GM23338 (cell line): ENCODE measurements around the gene AADAT. TPM values are rescaled to one million over a fixed set of nuclear protein-coding genes. Genes with fewer than 3 reads are reported as not detected.
"Not testable (repeated sequence)": the region's sequence is repeated elsewhere in the genome, so short reads cannot be mapped to it uniquely, and the experiment has no call there.

Experiments used
- ATAC-seq: fragments of 200-7000 bp; cut with Tn5 transposase; 3 replicates; pipeline ENCODE4 v1.9.1; 2020
- DNase-seq: peaks from one replicate; pipeline ENCODE4 v3.0.0-alpha.2; 2015; ENCODE audit warnings: low spot score
- H2AFZ ChIP-seq: fragments of 200-600 bp; sonication (generic); 2 replicates; pipeline ENCODE4 v1.8.0; 2016; ENCODE audit warnings: antibody characterized with exemption, mild to moderate bottlenecking, moderate library complexity
- H3F3A ChIP-seq: fragments of 200-600 bp; sonication (generic); replicated peaks from 2 replicates; pipeline ENCODE4 v1.8.0; 2017; ENCODE audit warnings: antibody characterized with exemption, mixed run types, low read depth
- H3K27ac ChIP-seq: fragments of 200-600 bp; sonication (generic); 2 replicates; pipeline ENCODE4 v1.6.1; 2016; ENCODE audit warnings: low read depth
- H3K27me3 ChIP-seq: fragments of 200-600 bp; sonication (generic); 2 replicates; pipeline ENCODE4 v1.8.0; 2016; ENCODE audit warnings: mild to moderate bottlenecking, mixed run types, moderate library complexity; ENCODE audit not compliant: insufficient read depth
- H3K36me3 ChIP-seq: fragments of 200-600 bp; sonication (generic); 2 replicates; pipeline ENCODE4 v1.8.0; 2016; ENCODE audit warnings: mild to moderate bottlenecking; ENCODE audit not compliant: insufficient read depth
- H3K4me1 ChIP-seq: fragments of 200-600 bp; sonication (generic); 2 replicates; pipeline ENCODE4 v1.8.0; 2016; ENCODE audit warnings: mild to moderate bottlenecking, moderate library complexity; ENCODE audit not compliant: insufficient read depth
- H3K4me2 ChIP-seq: fragments of 200-600 bp; sonication (generic); 2 replicates; pipeline ENCODE4 v1.7.1; 2017; ENCODE audit warnings: mixed run types
- H3K4me3 ChIP-seq: fragments of 200-600 bp; sonication (generic); 2 replicates; pipeline ENCODE4 v1.6.1; 2016; ENCODE audit warnings: mixed run types
- H3K79me2 ChIP-seq: fragments of 200-600 bp; sonication (generic); replicated peaks from 2 replicates; pipeline ENCODE4 v1.8.0; 2017; ENCODE audit warnings: mild to moderate bottlenecking; ENCODE audit not compliant: insufficient read depth
- H3K9me2 ChIP-seq: fragments of 200-600 bp; sonication (generic); 2 replicates; pipeline ENCODE4 v1.8.0; 2017; ENCODE audit not compliant: insufficient read depth
- H4K20me1 ChIP-seq: fragments of 200-600 bp; sonication (generic); replicated peaks from 2 replicates; pipeline ENCODE4 v1.8.0; 2017; ENCODE audit warnings: mild to moderate bottlenecking; ENCODE audit not compliant: insufficient read depth
- H3K27ac Mint-ChIP-seq: 2 replicates; pipeline ENCODE4 v1.8.0; 2020; ENCODE audit warnings: inconsistent platforms, mild to moderate bottlenecking, moderate library complexity, mixed read lengths
- H3K27me3 Mint-ChIP-seq: 3 replicates; pipeline ENCODE4 v1.8.0; 2022; ENCODE audit warnings: low read depth, mild to moderate bottlenecking, moderate library complexity, mixed read lengths, inconsistent platforms; ENCODE audit not compliant: insufficient read depth, poor library complexity
- H3K36me3 Mint-ChIP-seq: 3 replicates; pipeline ENCODE4 v1.8.0; 2021; ENCODE audit warnings: low read depth, mild to moderate bottlenecking, inconsistent platforms, moderate library complexity, mixed read lengths
- H3K4me1 Mint-ChIP-seq: 3 replicates; pipeline ENCODE4 v1.8.0; 2020; ENCODE audit warnings: mild to moderate bottlenecking, inconsistent platforms, mixed read lengths
- H3K4me3 Mint-ChIP-seq: 3 replicates; pipeline ENCODE4 v1.8.0; 2021; ENCODE audit warnings: moderate library complexity, mild to moderate bottlenecking, inconsistent platforms, mixed read lengths
- H3K9me3 Mint-ChIP-seq: 3 replicates; pipeline ENCODE4 v1.8.0; 2020; ENCODE audit warnings: moderate library complexity, mild to moderate bottlenecking, inconsistent platforms, mixed read lengths
- EZH2 ChIP-seq: fragments of 200-600 bp; sonication (generic); IDR thresholded peaks from one replicate; pipeline ENCODE4 v1.8.0; 2017; ENCODE audit warnings: antibody characterized with exemption, mild to moderate bottlenecking, low read depth; ENCODE audit not compliant: unreplicated experiment
- EZH2phosphoT487 ChIP-seq: fragments of 200-600 bp; sonication (generic); IDR thresholded peaks from one replicate; pipeline ENCODE4 v1.8.1; 2018; ENCODE audit warnings: antibody characterized with exemption; ENCODE audit not compliant: unreplicated experiment
- STAT1 ChIP-seq: IDR thresholded peaks from one replicate; pipeline ENCODE4 v1.6.1; 2016; ENCODE audit warnings: antibody characterized with exemption; ENCODE audit not compliant: unreplicated experiment
- ZNF114 ChIP-seq: fragments of 250-450 bp; sonication (Bioruptor Pico); IDR thresholded peaks from 2 replicates; pipeline ENCODE4 v1.5.0; 2020; ENCODE audit warnings: mild to moderate bottlenecking, moderate library complexity
- ZNF331 ChIP-seq: fragments of 250-450 bp; sonication (Bioruptor Pico); IDR thresholded peaks from 2 replicates; pipeline ENCODE4 v1.5.0; 2020; ENCODE audit warnings: low read depth, mild to moderate bottlenecking, moderate library complexity
- polyA plus RNA-seq: library from polyadenylated mRNA; unstranded; fragments of >200 nt; fragmentation: Nextera tagmentation; extraction: Ambion mirVana; gene quantifications from 2 replicates; pipeline ENCODE4 v1.2.1, GENCODE V29; 2016
- total RNA-seq: library from RNA; depleted of rRNA; stranded (reverse); fragments of >200 nt; shearing (Covaris generic); gene quantifications from 2 replicates; pipeline ENCODE4 v1.2.3, GENCODE V29; 2014
- TF ChIP-seq, protein P1 (sequence below), 2 experiments: fragments of 200-600 bp in 1 of 2; sonication (generic) in 1 of 2; conservative IDR thresholded peaks; 2 replicates each; pipeline versions ENCODE4 v1.5.1 to v1.6.1; 2016 to 2017; ENCODE audit warnings: antibody characterized with exemption in 2 of 2, low read depth in 2 of 2, mild to moderate bottlenecking in 2 of 2, moderate library complexity in 1 of 2
- TF ChIP-seq, protein P2 (sequence below): IDR thresholded peaks from one replicate; pipeline ENCODE4 v1.6.1; 2018; ENCODE audit warnings: antibody characterized with exemption; ENCODE audit not compliant: unreplicated experiment

The AADAT gene
- total and polyA plus RNA-seq, 2 experiments from 2014 or later: 6.9 to 7.0 TPM

DNA sequence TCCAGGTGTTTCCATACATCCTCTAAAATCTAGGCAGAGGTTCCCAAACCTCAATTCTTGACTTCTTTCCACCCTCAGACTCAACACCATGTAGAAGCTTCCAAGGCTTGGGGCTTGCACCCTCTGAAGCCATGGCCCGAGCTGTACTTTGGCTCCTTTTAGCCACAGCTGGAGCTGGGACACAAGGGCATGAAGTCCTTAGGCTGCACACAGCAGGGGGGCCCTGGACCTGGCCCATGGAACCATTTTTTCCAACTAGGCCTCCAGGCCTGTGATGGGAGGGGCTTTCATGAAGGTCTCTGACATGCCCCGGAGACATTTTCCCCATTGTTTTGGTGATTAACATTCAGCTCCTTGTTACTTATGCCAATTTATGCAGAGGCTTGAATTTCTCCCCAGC, 8.4 kb upstream of the AADAT start:
- H3K27me3 ChIP-seq, H3K27ac ChIP-seq, H3F3A ChIP-seq, H4K20me1 ChIP-seq, ATAC-seq, H3K79me2 ChIP-seq, H3K4me1 ChIP-seq, H3K36me3 Mint-ChIP-seq, H3K4me3 ChIP-seq, H2AFZ ChIP-seq, H3K4me1 Mint-ChIP-seq, H3K4me2 ChIP-seq, H3K36me3 ChIP-seq, H3K4me3 Mint-ChIP-seq, DNase-seq, H3K27ac Mint-ChIP-seq, H3K27me3 Mint-ChIP-seq, H3K9me2 ChIP-seq: not testable (repeated sequence)
- peaks cover 19% of the 10 kb centered on the region for H3K9me3 Mint-ChIP-seq

DNA sequence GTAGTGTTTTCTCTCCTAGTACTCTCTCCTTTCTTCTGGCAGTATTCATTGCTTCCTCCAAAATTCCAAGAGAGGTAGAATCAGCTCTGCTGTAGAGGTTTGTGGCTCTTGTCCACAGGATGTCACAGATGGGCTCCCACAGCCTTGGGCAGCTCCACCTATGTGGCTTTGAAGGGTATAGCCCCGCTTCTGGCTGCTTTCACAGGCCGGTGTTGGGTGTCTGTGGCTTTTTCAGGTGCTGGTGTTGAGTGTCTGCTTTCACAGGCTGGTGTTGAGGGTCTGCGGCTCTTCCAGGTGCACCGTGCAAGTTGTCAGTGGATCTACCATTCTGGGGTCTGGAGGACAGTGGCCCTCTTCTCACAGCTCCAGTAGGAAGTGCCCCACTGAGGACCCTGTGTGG, 7.9 kb upstream of the AADAT start:
- no peak overlapping the region for H3K4me3 ChIP-seq
- peaks cover 4% of the 10 kb centered on the region for H3K27me3 Mint-ChIP-seq
- peaks cover 10% of the 10 kb centered on the region for H3K4me1 Mint-ChIP-seq
- H3K9me2 ChIP-seq: no peaks in the 10 kb centered on the region
- TF ChIP-seq ZNF331 (no peak), ZNF114 (no peak), STAT1 (no peak), EZH2 (no peak), EZH2phosphoT487 (no peak)
- TF ChIP-seq, protein P1, sequence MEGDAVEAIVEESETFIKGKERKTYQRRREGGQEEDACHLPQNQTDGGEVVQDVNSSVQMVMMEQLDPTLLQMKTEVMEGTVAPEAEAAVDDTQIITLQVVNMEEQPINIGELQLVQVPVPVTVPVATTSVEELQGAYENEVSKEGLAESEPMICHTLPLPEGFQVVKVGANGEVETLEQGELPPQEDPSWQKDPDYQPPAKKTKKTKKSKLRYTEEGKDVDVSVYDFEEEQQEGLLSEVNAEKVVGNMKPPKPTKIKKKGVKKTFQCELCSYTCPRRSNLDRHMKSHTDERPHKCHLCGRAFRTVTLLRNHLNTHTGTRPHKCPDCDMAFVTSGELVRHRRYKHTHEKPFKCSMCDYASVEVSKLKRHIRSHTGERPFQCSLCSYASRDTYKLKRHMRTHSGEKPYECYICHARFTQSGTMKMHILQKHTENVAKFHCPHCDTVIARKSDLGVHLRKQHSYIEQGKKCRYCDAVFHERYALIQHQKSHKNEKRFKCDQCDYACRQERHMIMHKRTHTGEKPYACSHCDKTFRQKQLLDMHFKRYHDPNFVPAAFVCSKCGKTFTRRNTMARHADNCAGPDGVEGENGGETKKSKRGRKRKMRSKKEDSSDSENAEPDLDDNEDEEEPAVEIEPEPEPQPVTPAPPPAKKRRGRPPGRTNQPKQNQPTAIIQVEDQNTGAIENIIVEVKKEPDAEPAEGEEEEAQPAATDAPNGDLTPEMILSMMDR (conservative IDR thresholded peaks at IDR 0.05; ENCODE audit: low read depth in 2 of 2): no peak
- TF ChIP-seq, protein P2, sequence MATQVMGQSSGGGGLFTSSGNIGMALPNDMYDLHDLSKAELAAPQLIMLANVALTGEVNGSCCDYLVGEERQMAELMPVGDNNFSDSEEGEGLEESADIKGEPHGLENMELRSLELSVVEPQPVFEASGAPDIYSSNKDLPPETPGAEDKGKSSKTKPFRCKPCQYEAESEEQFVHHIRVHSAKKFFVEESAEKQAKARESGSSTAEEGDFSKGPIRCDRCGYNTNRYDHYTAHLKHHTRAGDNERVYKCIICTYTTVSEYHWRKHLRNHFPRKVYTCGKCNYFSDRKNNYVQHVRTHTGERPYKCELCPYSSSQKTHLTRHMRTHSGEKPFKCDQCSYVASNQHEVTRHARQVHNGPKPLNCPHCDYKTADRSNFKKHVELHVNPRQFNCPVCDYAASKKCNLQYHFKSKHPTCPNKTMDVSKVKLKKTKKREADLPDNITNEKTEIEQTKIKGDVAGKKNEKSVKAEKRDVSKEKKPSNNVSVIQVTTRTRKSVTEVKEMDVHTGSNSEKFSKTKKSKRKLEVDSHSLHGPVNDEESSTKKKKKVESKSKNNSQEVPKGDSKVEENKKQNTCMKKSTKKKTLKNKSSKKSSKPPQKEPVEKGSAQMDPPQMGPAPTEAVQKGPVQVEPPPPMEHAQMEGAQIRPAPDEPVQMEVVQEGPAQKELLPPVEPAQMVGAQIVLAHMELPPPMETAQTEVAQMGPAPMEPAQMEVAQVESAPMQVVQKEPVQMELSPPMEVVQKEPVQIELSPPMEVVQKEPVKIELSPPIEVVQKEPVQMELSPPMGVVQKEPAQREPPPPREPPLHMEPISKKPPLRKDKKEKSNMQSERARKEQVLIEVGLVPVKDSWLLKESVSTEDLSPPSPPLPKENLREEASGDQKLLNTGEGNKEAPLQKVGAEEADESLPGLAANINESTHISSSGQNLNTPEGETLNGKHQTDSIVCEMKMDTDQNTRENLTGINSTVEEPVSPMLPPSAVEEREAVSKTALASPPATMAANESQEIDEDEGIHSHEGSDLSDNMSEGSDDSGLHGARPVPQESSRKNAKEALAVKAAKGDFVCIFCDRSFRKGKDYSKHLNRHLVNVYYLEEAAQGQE: no peak
- no peak overlapping the region for H3K27ac ChIP-seq
- no peak for ATAC-seq
- no peak overlapping the region for H3K4me2 ChIP-seq
- H3K9me3 Mint-ChIP-seq: peaks cover 19% of the 10 kb centered on the region
- no peak overlapping the region for H2AFZ ChIP-seq
- no peak overlapping the region for H3K4me3 Mint-ChIP-seq
- no peaks in the 10 kb centered on the region for H4K20me1 ChIP-seq
- DNase-seq: no peak
- 0 out of 2 replicates have a peak, but pooled peaks cover 5% of the 10 kb centered on the region for H3K36me3 ChIP-seq
- no peak overlapping the region for H3K27ac Mint-ChIP-seq
- H3F3A ChIP-seq: no peaks in the 10 kb centered on the region
- no peaks in the 10 kb centered on the region for H3K4me1 ChIP-seq
- H3K79me2 ChIP-seq: no peaks in the 10 kb centered on the region
- H3K36me3 Mint-ChIP-seq: peaks cover 6% of the 10 kb centered on the region; the same call in 1 of the 3 replicates
- 0 out of 2 replicates have a peak, but pooled peaks cover 2% of the 10 kb centered on the region for H3K27me3 ChIP-seq
